Caco-2 (cell line): ENCODE results near the gene YJU2. TPM values are rescaled to one million over a fixed set of nuclear protein-coding genes. Genes with fewer than 3 reads are reported as not detected.

Source experiments
- BruUV-seq: library from RNA; stranded (reverse); fragments of 400-500 nt; replicated peaks from 2 replicates; lab custom pipeline; 2021; lab: Mats Ljungman, UMichigan
- CTCF ChIA-PET: fragments of 300-600 bp; sonication (Branson Sonifier 250); formaldehyde crosslinking; loops from one replicate; lab custom pipeline; 2022; ENCODE audit warnings: antibody characterized with exemption; lab: Charles Lee
- POLR2A ChIA-PET: fragments of 300-600 bp; sonication (Branson Sonifier 250); formaldehyde crosslinking; loops from one replicate; lab custom pipeline; 2022; ENCODE audit warnings: antibody characterized with exemption; lab: Charles Lee
- DNase-seq, 2 experiments: peaks; one replicate each; pipeline versions ENCODE4 v3.0.0 to v3.0.0-alpha.2; 2020 to 2022
- H3K27me3 ChIP-seq: replicated peaks from 2 replicates; pipeline ENCODE4 v1.6.0; 2011; ENCODE audit warnings: low read length; ENCODE audit not compliant: control insufficient read depth, insufficient read depth
- H3K36me3 ChIP-seq: 2 replicates; pipeline ENCODE4 v1.5.1; 2011; ENCODE audit warnings: low read length; ENCODE audit not compliant: control insufficient read depth, insufficient read depth
- H3K4me1 ChIP-seq: fragments of 250-450 bp; sonication (Bioruptor Pico); 2 replicates; pipeline ENCODE4 v1.5.1; 2020; ENCODE audit warnings: mild to moderate bottlenecking
- H3K4me3 ChIP-seq: 2 replicates; pipeline ENCODE4 v1.5.1; 2011; ENCODE audit warnings: low read depth, mild to moderate bottlenecking, control low read depth, low read length
- H3K9me3 ChIP-seq: fragments of 250-450 bp; sonication (Bioruptor Pico); 2 replicates; pipeline ENCODE4 v1.5.1; 2020; ENCODE audit warnings: mild to moderate bottlenecking, moderate library complexity
- H3K27ac Mint-ChIP-seq: one replicate; pipeline ENCODE4 v1.8.0; 2022; ENCODE audit warnings: mixed read lengths; ENCODE audit not compliant: unreplicated experiment
- H3K27me3 Mint-ChIP-seq: one replicate; pipeline ENCODE4 v1.8.0; 2022; ENCODE audit warnings: mixed read lengths; ENCODE audit not compliant: insufficient read depth, unreplicated experiment
- H3K36me3 Mint-ChIP-seq: one replicate; pipeline ENCODE4 v1.8.0; 2022; ENCODE audit warnings: mild to moderate bottlenecking, mixed read lengths; ENCODE audit not compliant: insufficient read depth, unreplicated experiment
- H3K4me1 Mint-ChIP-seq: one replicate; pipeline ENCODE4 v1.8.0; 2022; ENCODE audit warnings: low read depth, mixed read lengths; ENCODE audit not compliant: unreplicated experiment
- H3K4me3 Mint-ChIP-seq: one replicate; pipeline ENCODE4 v1.8.0; 2022; ENCODE audit warnings: mild to moderate bottlenecking, moderate library complexity, mixed read lengths; ENCODE audit not compliant: unreplicated experiment
- H3K9me3 Mint-ChIP-seq: one replicate; pipeline ENCODE4 v1.8.0; 2022; ENCODE audit warnings: mixed read lengths; ENCODE audit not compliant: unreplicated experiment
- intact Hi-C: fragments of 100-400 bp; cut with micrococcal nuclease; formaldehyde crosslinking; loops from one replicate; pipeline ENCODE4 v1.10.0; 2022; ENCODE audit not compliant: unreplicated experiment
- total RNA-seq: library from RNA; stranded (reverse); gene quantifications from 2 replicates; pipeline ENCODE4 v1.2.3, GENCODE V29; 2022
- TF ChIP-seq, protein P1 (sequence below), 2 experiments: fragments of 200-600 bp in 1 of 2; IDR thresholded peaks; 1 replicate in 1 of 2; 2 replicates in 1 of 2; pipeline versions ENCODE4 v1.5.1 to v1.8.0; 2011 to 2022; ENCODE audit warnings: antibody characterized with exemption in 1 of 2, control low read depth in 1 of 2, inconsistent platforms in 1 of 2, low read depth in 1 of 2, low read length in 1 of 2, mild to moderate bottlenecking in 1 of 2, moderate library complexity in 1 of 2; ENCODE audit not compliant: insufficient read depth in 1 of 2, severe bottlenecking in 1 of 2, unreplicated experiment in 1 of 2

Gene YJU2
- total RNA-seq, 1 experiment from 2014 or later, result 19.5 TPM

DNA sequence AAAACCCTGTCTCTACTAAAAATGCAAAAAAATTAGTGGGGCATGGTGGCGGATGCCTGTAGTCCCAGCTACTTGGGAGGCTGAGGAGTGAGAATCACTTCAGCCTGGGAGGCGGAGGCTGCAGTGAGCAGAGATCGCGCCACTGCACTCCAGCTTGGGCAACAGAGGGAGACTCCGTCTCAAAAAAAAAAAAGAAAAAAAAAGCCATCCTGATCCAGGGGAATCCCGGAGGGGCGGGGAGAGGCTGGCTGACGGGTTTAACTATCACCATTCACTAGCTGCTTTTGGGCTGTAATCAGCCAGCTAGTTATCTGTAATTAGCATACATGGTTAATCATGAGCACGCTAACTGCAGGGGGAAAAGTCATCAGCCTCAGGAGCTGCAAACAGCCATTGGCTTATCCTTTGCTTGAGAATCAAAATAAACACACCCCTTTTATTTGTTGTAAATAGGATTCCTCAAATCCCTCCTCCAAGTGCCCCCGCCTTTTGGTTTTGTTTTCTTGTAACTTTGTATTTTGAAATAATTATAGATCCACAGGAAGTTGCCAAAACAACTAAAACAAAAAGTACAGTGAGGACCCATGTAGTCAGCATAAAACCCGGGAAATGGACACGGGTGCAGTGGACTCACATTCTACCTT, 67.1 kb downstream of the YJU2 start:
- Histone ChIP-seq H3K9me3 (no peaks in the 10 kb centered on the region), H3K4me1 (no peaks in the 10 kb centered on the region), H3K27me3 (no peaks in the 10 kb centered on the region), H3K4me3 (no peak overlapping the region), H3K36me3 (no peaks in the 10 kb centered on the region)
- ChIA-PET POLR2A (no interaction called here), CTCF (no interaction called here)
- BruUV-seq, result no TSS peak
- Mint-ChIP-seq H3K4me1 (no peaks in the 10 kb centered on the region), H3K36me3 (peaks cover 11% of the 10 kb centered on the region), H3K4me3 (no peak overlapping the region), H3K27me3 (no peaks in the 10 kb centered on the region), H3K9me3 (peaks cover 14% of the 10 kb centered on the region), H3K27ac (no peak overlapping the region)
- TF ChIP-seq, protein P1, sequence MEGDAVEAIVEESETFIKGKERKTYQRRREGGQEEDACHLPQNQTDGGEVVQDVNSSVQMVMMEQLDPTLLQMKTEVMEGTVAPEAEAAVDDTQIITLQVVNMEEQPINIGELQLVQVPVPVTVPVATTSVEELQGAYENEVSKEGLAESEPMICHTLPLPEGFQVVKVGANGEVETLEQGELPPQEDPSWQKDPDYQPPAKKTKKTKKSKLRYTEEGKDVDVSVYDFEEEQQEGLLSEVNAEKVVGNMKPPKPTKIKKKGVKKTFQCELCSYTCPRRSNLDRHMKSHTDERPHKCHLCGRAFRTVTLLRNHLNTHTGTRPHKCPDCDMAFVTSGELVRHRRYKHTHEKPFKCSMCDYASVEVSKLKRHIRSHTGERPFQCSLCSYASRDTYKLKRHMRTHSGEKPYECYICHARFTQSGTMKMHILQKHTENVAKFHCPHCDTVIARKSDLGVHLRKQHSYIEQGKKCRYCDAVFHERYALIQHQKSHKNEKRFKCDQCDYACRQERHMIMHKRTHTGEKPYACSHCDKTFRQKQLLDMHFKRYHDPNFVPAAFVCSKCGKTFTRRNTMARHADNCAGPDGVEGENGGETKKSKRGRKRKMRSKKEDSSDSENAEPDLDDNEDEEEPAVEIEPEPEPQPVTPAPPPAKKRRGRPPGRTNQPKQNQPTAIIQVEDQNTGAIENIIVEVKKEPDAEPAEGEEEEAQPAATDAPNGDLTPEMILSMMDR (IDR thresholded peaks at IDR 0.05; ENCODE audit: insufficient read depth in 1 of 2, low read depth in 1 of 2, low read length in 1 of 2, severe bottlenecking in 1 of 2, unreplicated experiment in 1 of 2), result no peak
- no peak for DNase-seq
- intact Hi-C loops, result no loop called here

DNA sequence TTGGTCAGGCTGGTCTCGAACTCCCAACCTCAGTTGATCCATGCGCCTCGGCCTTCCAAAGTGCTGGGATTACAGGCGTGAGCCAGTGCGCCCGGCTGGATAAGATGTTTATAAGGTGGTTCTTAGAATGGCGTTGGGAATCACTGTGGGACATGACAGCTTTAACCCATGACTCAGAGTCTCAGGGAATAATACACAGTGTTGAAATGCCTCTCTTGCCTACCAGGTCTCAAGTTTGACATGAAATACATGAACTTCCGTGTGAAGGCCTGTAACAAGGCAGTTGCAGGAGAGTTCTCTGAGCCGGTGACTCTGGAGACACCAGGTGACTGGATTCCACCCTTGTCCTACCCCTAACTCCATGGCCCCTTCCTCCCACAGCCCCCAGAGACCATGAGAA, 70.1 kb downstream of the YJU2 start:
- H3K27me3 ChIP-seq, result no peaks in the 10 kb centered on the region
- no peak overlapping the region for H3K4me3 ChIP-seq
- Mint-ChIP-seq H3K27ac (no peak overlapping the region), H3K27me3 (no peaks in the 10 kb centered on the region), H3K36me3 (peaks cover 23% of the 10 kb centered on the region), H3K9me3 (peaks cover 32% of the 10 kb centered on the region), H3K4me1 (no peaks in the 10 kb centered on the region), H3K4me3 (no peak overlapping the region)
- H3K36me3 ChIP-seq, result no peaks in the 10 kb centered on the region
- no peak for DNase-seq
- H3K9me3 ChIP-seq, result 0 out of 2 replicates have a peak, but pooled peaks cover 6% of the 10 kb centered on the region
- intact Hi-C loops, result no loop called here
- BruUV-seq, result no TSS peak
- TF ChIP-seq, protein P1 (IDR thresholded peaks at IDR 0.05; ENCODE audit: insufficient read depth in 1 of 2, low read depth in 1 of 2, low read length in 1 of 2, severe bottlenecking in 1 of 2, unreplicated experiment in 1 of 2), result no peak
- POLR2A ChIA-PET, result no interaction called here
- CTCF ChIA-PET, result no interaction called here
- no peaks in the 10 kb centered on the region for H3K4me1 ChIP-seq

DNA sequence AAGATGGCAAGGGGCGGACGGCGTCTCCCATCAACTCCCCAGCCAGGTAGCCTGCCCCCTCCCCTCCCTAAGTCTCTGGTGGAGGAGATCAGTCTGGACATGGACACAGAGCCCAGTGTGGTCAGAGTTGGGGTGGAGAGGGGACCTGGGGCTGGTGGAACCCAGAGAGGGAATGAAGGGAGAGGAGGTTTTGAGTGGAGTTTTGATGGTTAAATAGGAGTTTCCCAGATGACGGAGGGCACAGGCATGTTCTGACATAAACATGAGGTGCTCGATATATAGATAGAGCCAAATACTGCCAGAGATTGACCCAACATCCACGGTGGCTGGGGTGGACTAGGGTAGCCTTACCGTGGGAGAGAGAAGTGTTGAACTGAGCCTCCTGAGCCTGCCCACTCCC, 71.6 kb downstream of the YJU2 start:
- Histone ChIP-seq H3K4me3 (no peak overlapping the region), H3K9me3 (0 out of 2 replicates have a peak, but pooled peaks cover 6% of the 10 kb centered on the region), H3K27me3 (no peaks in the 10 kb centered on the region), H3K36me3 (no peaks in the 10 kb centered on the region), H3K4me1 (no peaks in the 10 kb centered on the region)
- H3K27ac Mint-ChIP-seq, result no peak overlapping the region
- peaks cover 32% of the 10 kb centered on the region for H3K9me3 Mint-ChIP-seq
- no TSS peak for BruUV-seq
- H3K27me3 Mint-ChIP-seq, result no peaks in the 10 kb centered on the region
- intact Hi-C loops, result no loop called here
- TF ChIP-seq, protein P1 (IDR thresholded peaks at IDR 0.05; ENCODE audit: insufficient read depth in 1 of 2, low read depth in 1 of 2, low read length in 1 of 2, severe bottlenecking in 1 of 2, unreplicated experiment in 1 of 2), result no peak
- no peaks in the 10 kb centered on the region for H3K4me1 Mint-ChIP-seq
- DNase-seq, result no peak
- ChIA-PET POLR2A (no interaction called here), CTCF (no interaction called here)
- H3K36me3 Mint-ChIP-seq, result peaks cover 30% of the 10 kb centered on the region
- H3K4me3 Mint-ChIP-seq, result no peak overlapping the region

Other genes with a start within 250 kb of the YJU2 start
- 43.3 and 45.7 TPM in 2 replicates for gene PIAS4, start 239.3 kb upstream of the YJU2 start, total RNA-seq
- 11.9 and 14.7 TPM in 2 replicates for gene ZBTB7A, start 180.2 kb upstream of the YJU2 start, total RNA-seq
- gene MAP2K2, start 123.0 kb upstream of the YJU2 start, total RNA-seq, result 149 and 163 TPM in 2 replicates
- 1.1 and 2.3 TPM in 2 replicates for gene CREB3L3, start 93.4 kb upstream of the YJU2 start, total RNA-seq
- gene SIRT6, start 64.5 kb upstream of the YJU2 start, total RNA-seq, result 18.2 and 20.1 TPM in 2 replicates
- 0.16 and 0.39 TPM in 2 replicates for gene ANKRD24, start 64.4 kb upstream of the YJU2 start, total RNA-seq
- gene EBI3, start 17.6 kb upstream of the YJU2 start, total RNA-seq, result 0.68 and 0.81 TPM in 2 replicates
- 1.4 and 3.5 TPM in 2 replicates for gene SHD, start 32.2 kb downstream of the YJU2 start, total RNA-seq
- gene TMIGD2, start 55.3 kb downstream of the YJU2 start, total RNA-seq, result not detected in 2 replicates
- 9.0 and 15.6 TPM in 2 replicates for gene FSD1, start 57.5 kb downstream of the YJU2 start, total RNA-seq
- 70.7 and 71.6 TPM in 2 replicates for gene STAP2, start 91.7 kb downstream of the YJU2 start, total RNA-seq
- gene MPND, start 96.5 kb downstream of the YJU2 start, total RNA-seq, result 34.9 and 35.7 TPM in 2 replicates
- gene SH3GL1, start 153.5 kb downstream of the YJU2 start, total RNA-seq, result 91.3 and 91.5 TPM in 2 replicates
- 53.9 and 63.1 TPM in 2 replicates for gene CHAF1A, start 155.6 kb downstream of the YJU2 start, total RNA-seq
- 42.1 and 42.9 TPM in 2 replicates for gene UBXN6, start 210.7 kb downstream of the YJU2 start, total RNA-seq
- 65.7 and 70.8 TPM in 2 replicates for gene HDGFL2, start 225.2 kb downstream of the YJU2 start, total RNA-seq